ENCODE measurements around the gene MAPK14. TPM values are rescaled to one million over a fixed set of nuclear protein-coding genes. Genes with fewer than 3 reads are reported as not detected.
"Not testable (repeated sequence)": the region's sequence is repeated elsewhere in the genome, so short reads cannot be mapped to it uniquely, and the experiment has no call there.

The MAPK14 gene
- total RNA-seq, 4 donors from 2014 or later = 44.4 to 91.7 (median 59.1) TPM

GRCh38 chr6:36123270-36124139 lies 95.9 kb downstream of the MAPK14 start:
- peak overlapping the region in 3 of 4 donors; percentile 15 to 20 (median 19) for H3K27ac ChIP-seq
- no peaks in the 10 kb centered on the region for H3K9me3 ChIP-seq
- WGBS, 2 donors = 19 to 39% methylated on average over 7 to 9 of the region's 10 CpGs
- H3K36me3 ChIP-seq = no peaks in the 10 kb centered on the region
- peak overlapping the region in 1 of 4 donors; percentile 36 for H3K4me3 ChIP-seq
- TF ChIP-seq, protein P1, sequence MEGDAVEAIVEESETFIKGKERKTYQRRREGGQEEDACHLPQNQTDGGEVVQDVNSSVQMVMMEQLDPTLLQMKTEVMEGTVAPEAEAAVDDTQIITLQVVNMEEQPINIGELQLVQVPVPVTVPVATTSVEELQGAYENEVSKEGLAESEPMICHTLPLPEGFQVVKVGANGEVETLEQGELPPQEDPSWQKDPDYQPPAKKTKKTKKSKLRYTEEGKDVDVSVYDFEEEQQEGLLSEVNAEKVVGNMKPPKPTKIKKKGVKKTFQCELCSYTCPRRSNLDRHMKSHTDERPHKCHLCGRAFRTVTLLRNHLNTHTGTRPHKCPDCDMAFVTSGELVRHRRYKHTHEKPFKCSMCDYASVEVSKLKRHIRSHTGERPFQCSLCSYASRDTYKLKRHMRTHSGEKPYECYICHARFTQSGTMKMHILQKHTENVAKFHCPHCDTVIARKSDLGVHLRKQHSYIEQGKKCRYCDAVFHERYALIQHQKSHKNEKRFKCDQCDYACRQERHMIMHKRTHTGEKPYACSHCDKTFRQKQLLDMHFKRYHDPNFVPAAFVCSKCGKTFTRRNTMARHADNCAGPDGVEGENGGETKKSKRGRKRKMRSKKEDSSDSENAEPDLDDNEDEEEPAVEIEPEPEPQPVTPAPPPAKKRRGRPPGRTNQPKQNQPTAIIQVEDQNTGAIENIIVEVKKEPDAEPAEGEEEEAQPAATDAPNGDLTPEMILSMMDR (IDR thresholded peaks at IDR 0.05) = peak; percentile 72 to 84 (median 76)
- TF ChIP-seq POLR2A (IDR thresholded peaks at IDR 0.05) = no peak
- DNase-seq = peak; percentile 48
- H3K4me1 ChIP-seq = peaks cover 21 to 67% (median 29%) of the 10 kb centered on the region in 3 donors
- intact Hi-C loops (cut with DNase I) = loop anchor here (10.0 kb wide), 1 partner anchor 241 kb away; no protein-coding TSS in a partner anchor
- no peaks in the 10 kb centered on the region for H3K27me3 ChIP-seq

DNA sequence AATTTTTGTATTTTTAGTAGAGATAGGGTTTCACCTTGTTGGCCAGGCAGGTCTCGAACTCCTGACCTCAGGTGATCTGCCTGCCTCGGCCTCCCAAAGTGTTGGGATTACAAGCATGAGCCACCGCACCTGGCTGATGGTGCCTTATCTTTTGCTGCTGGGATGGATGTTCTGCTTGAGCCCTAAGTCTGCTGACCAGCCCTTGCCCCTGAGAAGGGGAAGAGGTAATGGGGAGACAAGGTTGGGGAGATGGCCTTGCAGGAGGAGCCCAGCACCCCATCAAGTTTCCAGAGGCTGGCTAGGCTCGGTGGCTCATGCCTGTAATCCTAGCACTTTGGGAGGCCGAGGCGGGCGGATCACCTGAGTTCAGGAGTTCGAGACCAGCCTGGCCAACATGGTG lies 96.7 kb downstream of the MAPK14 start:
- 80 to 100% methylated on average over 1 to 8 of the region's 8 CpGs for WGBS, 2 donors
- not testable (repeated sequence) for H3K27me3 ChIP-seq, DNase-seq, H3K27ac ChIP-seq, H3K36me3 ChIP-seq, H3K9me3 ChIP-seq
- H3K4me1 ChIP-seq = peaks cover 21 to 67% (median 29%) of the 10 kb centered on the region in 3 donors
- intact Hi-C loops (cut with DNase I) = loop anchor here (10.0 kb wide), 1 partner anchor 240 kb away; no protein-coding TSS in a partner anchor
- H3K4me3 ChIP-seq = peak overlapping the region in 1 of 4 donors; percentile 36

DNA sequence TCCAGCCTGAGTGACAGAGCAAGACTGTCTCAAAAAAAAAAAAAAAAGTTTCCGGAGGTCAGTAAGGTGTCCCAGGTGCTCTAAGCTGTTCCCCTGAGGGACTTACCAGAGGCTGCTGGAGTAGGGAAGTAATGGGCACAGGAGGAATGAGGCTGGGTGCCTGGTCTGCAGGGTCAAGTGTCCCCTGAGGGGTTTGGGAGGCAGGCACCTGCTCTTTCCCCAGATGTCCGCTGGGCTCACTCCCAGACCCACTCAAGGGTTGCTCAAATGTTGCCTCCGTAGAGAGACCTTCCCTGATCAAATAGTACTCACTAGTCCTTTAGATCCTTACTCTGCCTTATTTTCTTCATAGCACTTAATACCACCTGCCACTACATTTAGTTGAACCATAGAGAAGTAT lies 97.3 kb downstream of the MAPK14 start:
- WGBS, 2 donors = 80 to 94% methylated on average over 3 of the region's 3 CpGs
- no peaks in the 10 kb centered on the region for H3K36me3 ChIP-seq
- no peak for TF ChIP-seq POLR2A (IDR thresholded peaks at IDR 0.05)
- TF ChIP-seq, protein P1 (IDR thresholded peaks at IDR 0.05) = no peak
- intact Hi-C loops (cut with DNase I) = loop anchor here (5.0 to 10.0 kb wide), 2 partner anchors 72 to 240 kb away; partner anchors contain the start of gene BRPF3
- peaks cover 0 to 6% (median 0%) of the 10 kb centered on the region in 4 donors for H3K27me3 ChIP-seq
- H3K4me3 ChIP-seq = no peak overlapping the region
- no peaks in the 10 kb centered on the region for H3K9me3 ChIP-seq
- no peak for DNase-seq
- no peak overlapping the region for H3K27ac ChIP-seq
- peaks cover 21 to 68% (median 35%) of the 10 kb centered on the region in 3 donors for H3K4me1 ChIP-seq

DNA sequence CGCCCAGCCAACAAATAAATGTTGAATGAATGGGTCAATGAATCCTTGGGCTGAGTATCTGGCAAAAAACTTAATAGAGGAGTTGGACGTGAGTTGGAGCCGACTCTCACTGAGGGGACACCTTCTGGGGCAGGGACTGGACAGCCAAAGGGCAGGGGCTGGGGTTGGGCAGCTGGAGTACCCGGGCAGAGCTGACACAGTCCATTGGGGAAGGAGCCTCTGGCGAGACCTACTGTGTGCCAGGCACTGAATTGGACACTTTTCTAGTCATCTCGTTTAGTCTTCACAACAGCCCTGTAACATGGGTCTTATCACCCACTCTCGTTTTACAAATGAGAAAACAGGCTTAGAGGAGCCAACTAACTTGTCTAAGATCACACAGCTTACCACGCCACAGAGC lies 98.0 kb downstream of the MAPK14 start:
- H3K27ac ChIP-seq = no peak overlapping the region
- no peaks in the 10 kb centered on the region for H3K36me3 ChIP-seq
- peaks cover 19 to 67% (median 34%) of the 10 kb centered on the region in 3 donors for H3K4me1 ChIP-seq
- H3K9me3 ChIP-seq = no peaks in the 10 kb centered on the region
- peaks cover 0 to 12% (median 0%) of the 10 kb centered on the region in 4 donors for H3K27me3 ChIP-seq
- no peak for TF ChIP-seq POLR2A (IDR thresholded peaks at IDR 0.05)
- TF ChIP-seq, protein P1 (IDR thresholded peaks at IDR 0.05) = no peak
- 74 to 75% methylated on average over 8 of the region's 8 CpGs for WGBS, 2 donors
- intact Hi-C loops (cut with DNase I) = loop anchor here (5.0 to 10.0 kb wide), 2 partner anchors 72 to 239 kb away; partner anchors contain the start of gene BRPF3
- DNase-seq = no peak
- no peak overlapping the region for H3K4me3 ChIP-seq

GRCh38 chr6:36126121-36126520 lies 98.5 kb downstream of the MAPK14 start:
- no peak overlapping the region for H3K27ac ChIP-seq
- intact Hi-C loops (cut with DNase I) = loop anchor here (5.0 to 10.0 kb wide), 2 partner anchors 71 to 239 kb away; partner anchors contain the start of gene BRPF3
- no peak for TF ChIP-seq POLR2A (IDR thresholded peaks at IDR 0.05)
- TF ChIP-seq, protein P1 (IDR thresholded peaks at IDR 0.05) = no peak
- H3K36me3 ChIP-seq = no peaks in the 10 kb centered on the region
- H3K4me1 ChIP-seq = peaks cover 16 to 67% (median 29%) of the 10 kb centered on the region in 3 donors
- no peaks in the 10 kb centered on the region for H3K9me3 ChIP-seq
- WGBS, 2 donors = 90 to 93% methylated on average over 2 of the region's 2 CpGs
- H3K27me3 ChIP-seq = peaks cover 0 to 15% (median 0%) of the 10 kb centered on the region in 4 donors
- no peak for DNase-seq
- no peak overlapping the region for H3K4me3 ChIP-seq
